Endodermal cell (in vitro differentiated cells): ENCODE measurements around the gene BLACAT1. TPM values are rescaled to one million over a fixed set of nuclear protein-coding genes. Genes with fewer than 3 reads are reported as not detected.

Experiments
- DNase-seq: peaks from one replicate; pipeline ENCODE4 v3.0.0-alpha.2; 2017
- H3K27ac ChIP-seq: 2 replicates; pipeline ENCODE4 v1.5.1; 2013; ENCODE audit warnings: mild to moderate bottlenecking, low read depth, low read length, moderate library complexity
- H3K27me3 ChIP-seq: 2 replicates; pipeline ENCODE4 v1.6.1; 2013; ENCODE audit warnings: mild to moderate bottlenecking, low read length, moderate library complexity; ENCODE audit not compliant: insufficient read depth, control insufficient read depth, poor library complexity, severe bottlenecking
- H3K36me3 ChIP-seq: 2 replicates; pipeline ENCODE4 v1.7.0; 2013; ENCODE audit warnings: mild to moderate bottlenecking, low read length, moderate library complexity; ENCODE audit not compliant: control insufficient read depth, insufficient read depth
- H3K4me1 ChIP-seq: one replicate; pipeline ENCODE4 v1.7.0; 2013; ENCODE audit warnings: low read length; ENCODE audit not compliant: control insufficient read depth, insufficient read depth
- H3K4me3 ChIP-seq: 2 replicates; pipeline ENCODE4 v1.5.1; 2013; ENCODE audit warnings: mild to moderate bottlenecking, low read length, moderate library complexity
- H3K9ac ChIP-seq: 2 replicates; pipeline ENCODE4 v1.6.1; 2013; ENCODE audit warnings: mild to moderate bottlenecking, low read length, moderate library complexity; ENCODE audit not compliant: poor library complexity, severe bottlenecking; ENCODE audit errors: extremely low read depth
- H3K9me3 ChIP-seq: 2 replicates; pipeline ENCODE4 v1.6.1; 2013; ENCODE audit warnings: mild to moderate bottlenecking, low read length, moderate library complexity; ENCODE audit not compliant: control insufficient read depth
- H3K27ac Mint-ChIP-seq: 2 replicates; pipeline ENCODE4 v1.8.0; 2020; ENCODE audit warnings: mixed read lengths
- H3K27me3 Mint-ChIP-seq: 2 replicates; pipeline ENCODE4 v1.8.0; 2021; ENCODE audit warnings: mild to moderate bottlenecking, mixed read lengths; ENCODE audit not compliant: insufficient read depth
- H3K36me3 Mint-ChIP-seq: 2 replicates; pipeline ENCODE4 v1.8.0; 2020; ENCODE audit warnings: low read depth, mixed read lengths
- H3K4me1 Mint-ChIP-seq: 2 replicates; pipeline ENCODE4 v1.8.0; 2020; ENCODE audit warnings: mixed read lengths
- H3K4me3 Mint-ChIP-seq: 2 replicates; pipeline ENCODE4 v1.8.0; 2020; ENCODE audit warnings: mild to moderate bottlenecking, moderate library complexity, mixed read lengths
- H3K9me3 Mint-ChIP-seq: 2 replicates; pipeline ENCODE4 v1.8.0; 2020; ENCODE audit warnings: mild to moderate bottlenecking, mixed read lengths
- WGBS, 2 experiments: methylation state at CpG; one replicate each; pipeline versions ENCODE4 v1.1.5 to v1.1.7; 2013; ENCODE audit warnings: missing lambda C conversion rate in 2 of 2, mixed read lengths in 1 of 2; ENCODE audit not compliant: insufficient coverage in 1 of 2, insufficient read length in 1 of 2; 5-methylcytosine and 5-hydroxymethylcytosine counted together
- long read RNA-seq, 4 experiments: library from polyadenylated mRNA in 2 of 4; library from RNA in 1 of 4; library from capped mRNA in 1 of 4; stranded (forward) in 3 of 4; unstranded in 1 of 4; transcript quantifications; one replicate each; pipeline ENCODE4 v2.0.0, GENCODE V29; 2020 to 2021; ENCODE audit warnings: inconsistent platforms in 1 of 4
- polyA plus RNA-seq, 2 experiments: library from polyadenylated mRNA; stranded (reverse); fragments of 50-300 nt; gene quantifications; one replicate each; pipeline ENCODE4 v1.2.3, GENCODE V29; 2013
- total RNA-seq, 2 donors: library from RNA; stranded (reverse); fragmentation: NEBNext Ultra II Directional in 1 of 2; extraction: Animal tissue kit (Norgen Biotek cat#: 25700) in 1 of 2; gene quantifications; 2 replicates in 1 of 2; 3 replicates in 1 of 2; pipeline ENCODE4 v1.2.1, GENCODE V29; 2021
- TF ChIP-seq, protein P1 (sequence below): fragments of 200-600 bp; sonication (generic); conservative IDR thresholded peaks from 2 replicates; pipeline ENCODE4 v1.5.0; 2021; ENCODE audit warnings: antibody characterized with exemption, mild to moderate bottlenecking

BLACAT1 gene
- 1 to 10 TPM; 7.4 to 7.6 TPM for total RNA-seq
- polyA plus RNA-seq (2013, experiment 1 of 2), result 9.3 TPM
- polyA plus RNA-seq (2013, experiment 2 of 2), result 9.8 TPM
- long read RNA-seq, experiment 1, partial matches to known transcripts, result 0 of 4 reads
- long read RNA-seq, experiment 1, other reads (novel, unspliced or antisense), result 0 of 4 reads
- long read RNA-seq, experiment 2, transcript BLACAT1-201 (1 exons, 2,994 nt), result major isoform, 7 of 7 reads
- long read RNA-seq, experiment 2, partial matches to known transcripts, result 0 of 7 reads
- long read RNA-seq, experiment 2, other reads (novel, unspliced or antisense), result 0 of 7 reads
- long read RNA-seq, experiment 3, result 0 reads
- long read RNA-seq, experiment 4, result 0 reads

DNA sequence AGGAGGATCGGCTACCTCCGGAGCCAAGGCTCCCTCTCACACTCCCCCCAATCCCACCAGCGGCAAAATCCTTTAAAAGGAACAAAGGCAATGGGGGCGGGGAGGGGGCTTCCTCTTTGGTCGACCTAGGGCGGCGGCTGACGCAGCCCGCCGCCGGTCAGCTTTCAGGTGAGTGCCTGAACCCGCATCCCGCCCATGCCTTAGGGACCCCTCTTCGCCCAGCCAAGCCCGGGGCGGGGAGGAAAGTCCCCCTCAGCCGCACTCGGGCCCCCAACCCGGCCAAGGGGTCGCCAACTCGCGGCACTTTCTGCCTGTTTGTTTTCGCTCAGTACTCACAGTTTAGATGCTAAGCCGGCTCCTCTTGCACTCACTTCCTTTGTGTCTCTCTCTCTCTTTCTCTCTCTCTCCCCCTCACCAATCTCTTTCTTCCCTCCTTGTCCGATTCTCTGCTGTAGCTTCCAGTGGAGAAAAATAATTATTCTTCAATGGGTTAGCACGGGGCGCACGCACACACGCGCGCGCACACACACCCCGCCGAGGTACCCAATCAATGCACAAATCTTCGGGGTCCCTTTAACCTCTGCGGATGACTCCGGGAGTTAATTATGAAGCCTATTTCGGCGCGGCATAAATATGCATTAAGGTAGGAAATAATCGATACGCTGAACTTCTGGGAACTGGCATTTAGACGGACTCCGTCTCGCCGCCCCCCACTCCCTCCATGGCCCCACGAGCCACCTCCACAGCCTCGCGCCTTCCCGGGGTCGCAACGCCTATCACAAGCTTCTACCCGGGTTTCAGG is at the start of gene BLACAT1:
Gene BLACAT1, minus strand, starts transcription at position 465 of the 802 bp plus-strand sequence.
- Mint-ChIP-seq H3K27me3 (no peaks in the 10 kb centered on the region), H3K4me3 (peak within 1 kb of the TSS; percentile 88), H3K9me3 (no peaks in the 10 kb centered on the region), H3K27ac (peak within 1 kb of the TSS; percentile 95), H3K4me1 (peaks cover 21% of the 10 kb centered on the region), H3K36me3 (peaks cover 6% of the 10 kb centered on the region)
- no peaks in the 10 kb centered on the region for H3K9me3 ChIP-seq
- DNase-seq, result peak; percentile 75
- H3K27ac ChIP-seq, result peak within 1 kb of the TSS; percentile 92
- H3K4me3 ChIP-seq, result peak within 1 kb of the TSS; percentile 97
- H3K27me3 ChIP-seq, result no peaks in the 10 kb centered on the region
- peaks cover 7% of the 10 kb centered on the region for H3K36me3 ChIP-seq
- peaks cover 10% of the 10 kb centered on the region for H3K4me1 ChIP-seq
- WGBS, 2 experiments, result 0 to 1% methylated on average over 37 to 53 of the region's 53 CpGs
- H3K9ac ChIP-seq, result peak within 1 kb of the TSS; percentile 83
- TF ChIP-seq, protein P1, sequence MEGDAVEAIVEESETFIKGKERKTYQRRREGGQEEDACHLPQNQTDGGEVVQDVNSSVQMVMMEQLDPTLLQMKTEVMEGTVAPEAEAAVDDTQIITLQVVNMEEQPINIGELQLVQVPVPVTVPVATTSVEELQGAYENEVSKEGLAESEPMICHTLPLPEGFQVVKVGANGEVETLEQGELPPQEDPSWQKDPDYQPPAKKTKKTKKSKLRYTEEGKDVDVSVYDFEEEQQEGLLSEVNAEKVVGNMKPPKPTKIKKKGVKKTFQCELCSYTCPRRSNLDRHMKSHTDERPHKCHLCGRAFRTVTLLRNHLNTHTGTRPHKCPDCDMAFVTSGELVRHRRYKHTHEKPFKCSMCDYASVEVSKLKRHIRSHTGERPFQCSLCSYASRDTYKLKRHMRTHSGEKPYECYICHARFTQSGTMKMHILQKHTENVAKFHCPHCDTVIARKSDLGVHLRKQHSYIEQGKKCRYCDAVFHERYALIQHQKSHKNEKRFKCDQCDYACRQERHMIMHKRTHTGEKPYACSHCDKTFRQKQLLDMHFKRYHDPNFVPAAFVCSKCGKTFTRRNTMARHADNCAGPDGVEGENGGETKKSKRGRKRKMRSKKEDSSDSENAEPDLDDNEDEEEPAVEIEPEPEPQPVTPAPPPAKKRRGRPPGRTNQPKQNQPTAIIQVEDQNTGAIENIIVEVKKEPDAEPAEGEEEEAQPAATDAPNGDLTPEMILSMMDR, result no peak

DNA sequence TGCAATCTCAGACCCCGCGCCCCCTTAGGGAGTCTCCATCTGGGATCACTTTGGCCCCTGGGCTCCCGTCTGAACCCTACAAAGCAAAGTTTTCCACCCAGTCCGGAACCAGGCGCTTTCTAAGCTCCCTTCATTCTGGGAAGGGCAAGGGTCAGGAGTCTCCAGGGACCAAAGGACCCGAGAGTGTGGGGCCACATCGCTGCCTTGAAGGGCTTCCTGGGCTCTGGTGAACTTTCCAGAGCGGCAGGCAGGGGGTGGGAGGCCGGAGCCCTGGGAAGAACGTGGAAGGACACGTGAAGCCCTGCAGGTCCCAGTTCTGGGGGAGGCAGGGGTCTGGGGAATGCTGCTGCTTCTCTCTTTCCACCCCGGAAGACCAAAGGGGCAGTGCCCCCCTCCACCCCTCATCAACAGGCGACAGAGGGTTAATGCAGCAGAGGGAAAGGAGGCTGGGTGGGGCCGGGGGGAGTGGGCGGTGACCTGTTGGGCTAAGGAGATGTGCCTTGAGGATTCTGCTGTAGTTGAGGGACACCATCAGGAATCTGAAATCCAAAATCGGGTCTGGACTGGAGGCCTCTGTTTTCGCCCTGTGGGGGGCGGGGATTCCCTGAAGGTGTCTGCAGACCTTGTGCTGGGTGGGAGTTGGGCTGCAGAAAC is 49.4 kb upstream of the BLACAT1 start:
- H3K36me3 ChIP-seq, result no peaks in the 10 kb centered on the region
- no peaks in the 10 kb centered on the region for H3K9me3 ChIP-seq
- Mint-ChIP-seq H3K9me3 (no peaks in the 10 kb centered on the region), H3K27me3 (no peaks in the 10 kb centered on the region), H3K36me3 (peaks cover 5% of the 10 kb centered on the region), H3K4me1 (peaks cover 51% of the 10 kb centered on the region), H3K4me3 (peak overlapping the region; percentile 81), H3K27ac (peak overlapping the region; percentile 82)
- H3K4me3 ChIP-seq, result peak overlapping the region; percentile 89
- peak overlapping the region; percentile 54 for H3K9ac ChIP-seq
- no peak overlapping the region for H3K27ac ChIP-seq
- WGBS, 2 experiments, result 4 to 7% methylated on average over 11 to 17 of the region's 18 CpGs
- TF ChIP-seq, protein P1, result peak; percentile 57
- H3K4me1 ChIP-seq, result peaks cover 33% of the 10 kb centered on the region
- H3K27me3 ChIP-seq, result no peaks in the 10 kb centered on the region
- peak; percentile 82 for DNase-seq

DNA sequence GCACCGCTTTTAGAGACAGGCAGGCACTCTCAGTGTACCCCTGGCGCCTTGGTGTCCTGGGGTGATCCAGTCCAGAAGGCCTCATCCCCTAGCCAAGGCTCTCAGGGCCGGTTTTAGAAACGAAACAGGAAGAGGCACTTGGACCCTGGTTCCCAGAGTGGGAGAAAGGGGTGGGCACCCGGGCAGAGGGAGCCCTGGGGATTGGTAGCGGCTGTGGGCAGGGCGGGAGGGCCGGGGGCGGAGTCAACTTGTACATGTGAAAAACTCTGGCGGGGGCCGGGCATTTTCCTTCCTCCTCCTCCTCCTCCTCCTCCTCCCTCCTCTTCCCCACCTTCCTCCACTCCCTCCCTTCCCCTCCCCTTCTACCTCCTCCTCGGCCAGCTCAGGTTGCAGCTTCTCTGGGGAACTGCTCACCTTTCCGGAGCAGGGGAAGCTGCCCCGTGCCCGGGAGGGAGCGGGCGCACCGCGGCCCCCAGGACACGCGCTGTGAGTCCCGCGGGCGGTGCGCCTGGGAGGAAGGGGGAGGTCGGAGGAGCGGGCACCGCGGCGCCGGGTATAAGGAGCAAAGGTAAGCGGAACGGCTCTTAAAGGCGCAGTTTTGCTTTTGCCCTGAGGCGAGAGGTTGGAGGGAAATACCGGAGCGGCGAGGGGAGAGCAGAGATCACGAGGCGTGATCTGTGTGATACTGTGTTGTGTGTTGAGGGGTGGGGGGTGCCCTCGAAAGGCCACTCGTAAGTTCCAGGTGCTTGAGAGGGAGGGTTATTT is 48.6 kb upstream of the BLACAT1 start, which contains the start of gene CDK18:
Gene CDK18, plus strand, starts transcription at position 359 of the 765 bp plus-strand sequence. CDS start 18,499 bp downstream, outside the sequence.
- Mint-ChIP-seq H3K27ac (peak within 1 kb of the TSS; percentile 92), H3K9me3 (no peaks in the 10 kb centered on the region), H3K4me3 (peak within 1 kb of the TSS; percentile 81), H3K36me3 (peaks cover 5% of the 10 kb centered on the region), H3K4me1 (peaks cover 51% of the 10 kb centered on the region), H3K27me3 (no peaks in the 10 kb centered on the region)
- Histone ChIP-seq H3K36me3 (no peaks in the 10 kb centered on the region), H3K9me3 (no peaks in the 10 kb centered on the region), H3K27me3 (no peaks in the 10 kb centered on the region), H3K4me3 (peak within 1 kb of the TSS; percentile 89), H3K27ac (no peak within 1 kb of the TSS), H3K9ac (peak within 1 kb of the TSS; percentile 54), H3K4me1 (peaks cover 33% of the 10 kb centered on the region)
- 3 to 10% methylated on average over 16 to 41 of the region's 42 CpGs for WGBS, 2 experiments
- DNase-seq, result peak; percentile 96
- TF ChIP-seq, protein P1, result no peak
